Measurements from ENCODE around the gene PCBP2.

DNA sequence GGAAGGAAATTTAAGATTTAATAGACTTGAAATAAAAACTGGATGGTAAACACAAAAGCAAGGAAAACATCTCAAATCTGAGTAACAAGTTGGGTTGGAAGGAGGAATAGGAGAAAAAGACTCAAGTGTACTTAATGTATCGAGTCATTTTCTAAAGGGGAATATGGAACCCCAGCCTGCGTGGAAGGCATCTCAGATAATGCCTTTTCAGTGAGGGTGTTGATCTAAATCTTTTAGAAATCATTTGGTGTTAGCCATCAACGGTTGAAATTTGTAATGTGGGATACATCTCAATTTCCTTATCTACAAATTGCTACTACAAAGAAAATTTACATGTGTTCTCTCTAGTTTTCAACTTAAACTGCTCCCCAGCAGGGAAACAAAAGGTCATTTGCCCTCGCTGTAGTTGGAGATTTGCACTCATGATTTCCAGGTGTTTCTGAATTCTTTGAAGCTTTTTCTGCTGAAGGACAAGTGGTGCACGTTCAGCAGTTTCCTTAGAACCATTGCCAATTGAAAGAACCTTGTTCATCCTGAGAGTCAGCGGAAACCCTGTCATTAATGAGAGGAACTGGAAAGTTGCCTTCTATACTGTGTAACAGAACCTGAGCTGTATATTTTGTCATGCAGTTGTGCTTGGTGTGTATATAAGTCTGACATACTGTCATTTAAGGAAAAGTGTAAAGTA lies 2.2 kb downstream of the PCBP2 start:
- TF ChIP-seq, protein P1, sequence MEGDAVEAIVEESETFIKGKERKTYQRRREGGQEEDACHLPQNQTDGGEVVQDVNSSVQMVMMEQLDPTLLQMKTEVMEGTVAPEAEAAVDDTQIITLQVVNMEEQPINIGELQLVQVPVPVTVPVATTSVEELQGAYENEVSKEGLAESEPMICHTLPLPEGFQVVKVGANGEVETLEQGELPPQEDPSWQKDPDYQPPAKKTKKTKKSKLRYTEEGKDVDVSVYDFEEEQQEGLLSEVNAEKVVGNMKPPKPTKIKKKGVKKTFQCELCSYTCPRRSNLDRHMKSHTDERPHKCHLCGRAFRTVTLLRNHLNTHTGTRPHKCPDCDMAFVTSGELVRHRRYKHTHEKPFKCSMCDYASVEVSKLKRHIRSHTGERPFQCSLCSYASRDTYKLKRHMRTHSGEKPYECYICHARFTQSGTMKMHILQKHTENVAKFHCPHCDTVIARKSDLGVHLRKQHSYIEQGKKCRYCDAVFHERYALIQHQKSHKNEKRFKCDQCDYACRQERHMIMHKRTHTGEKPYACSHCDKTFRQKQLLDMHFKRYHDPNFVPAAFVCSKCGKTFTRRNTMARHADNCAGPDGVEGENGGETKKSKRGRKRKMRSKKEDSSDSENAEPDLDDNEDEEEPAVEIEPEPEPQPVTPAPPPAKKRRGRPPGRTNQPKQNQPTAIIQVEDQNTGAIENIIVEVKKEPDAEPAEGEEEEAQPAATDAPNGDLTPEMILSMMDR (IDR thresholded peaks at IDR 0.05) = no peak
- TF ChIP-seq POLR2A (IDR thresholded peaks at IDR 0.05) = no peak

All from adrenal gland (tissue), 5 donors.